Loucy (cell line): ENCODE results near the gene SCYL1.

Experiments
- CTCF ChIP-seq: fragments of 200-600 bp; sonication (generic); conservative IDR thresholded peaks from 2 replicates; pipeline ENCODE4 v1.5.1; 2014; ENCODE audit warnings: mild to moderate bottlenecking, antibody characterized with exemption, low read length
- EZH2phosphoT487 ChIP-seq: fragments of 200-600 bp; IDR thresholded peaks from 2 replicates; pipeline ENCODE4 v1.6.1; 2018; ENCODE audit warnings: antibody characterized with exemption, mild to moderate bottlenecking, moderate library complexity, borderline replicate concordance

GRCh38 chr11:65580031-65580692 is 55.3 kb downstream of the SCYL1 start:
- TF ChIP-seq CTCF (no peak), EZH2phosphoT487 (no peak)
